ENCODE results near the gene OSCAR.
"Not testable (repeated sequence)": the region's sequence is repeated elsewhere in the genome, so short reads cannot be mapped to it uniquely, and the experiment has no call there.

OSCAR gene

GRCh38 chr19:54127688-54128440 lies 27.3 kb upstream of the OSCAR start:
- no peak overlapping the region for H3K4me3 ChIP-seq (ENCODE audit: low read length)
- no peak for DNase-seq (ENCODE audit: low read depth, low spot score)

- H3K4me3 ChIP-seq (ENCODE audit: low read length) = no peak overlapping the region
- DNase-seq (ENCODE audit: low read depth, low spot score) = no peak
Observed at GRCh38 chr19:54125713-54126112, 25.1 kb upstream of the OSCAR start.

- no peak for DNase-seq (ENCODE audit: low read depth, low spot score)
- no peak overlapping the region for H3K4me3 ChIP-seq (ENCODE audit: low read length)
Observed at GRCh38 chr19:54124393-54124792, 23.8 kb upstream of the OSCAR start.

- no peak for DNase-seq (ENCODE audit: low read depth, low spot score)
- no peak overlapping the region for H3K4me3 ChIP-seq (ENCODE audit: low read length)
Observed at GRCh38 chr19:54123682-54124081, 23.1 kb upstream of the OSCAR start.

- DNase-seq (ENCODE audit: low read depth, low spot score) = no peak
- no peak overlapping the region for H3K4me3 ChIP-seq (ENCODE audit: low read length)
Observed at GRCh38 chr19:54121259-54121658, 20.7 kb upstream of the OSCAR start.

- DNase-seq (ENCODE audit: low read depth, low spot score) = peak; percentile 98
- peak within 1 kb of the TSS; percentile 100 for H3K4me3 ChIP-seq (ENCODE audit: low read length)
Observed at GRCh38 chr19:54115109-54116063, 14.8 kb upstream of the OSCAR start, which contains the start of the genes PRPF31 and TFPT. TSS of gene PRPF31 (plus strand) at chr19:54115754. CDS start at chr19:54118279, 2,525 bp downstream. TSS of gene TFPT (minus strand) at chr19:54115657. CDS start at chr19:54115269, 388 bp downstream.

GRCh38 chr19:54114340-54115108 lies 13.9 kb upstream of the OSCAR start:
- DNase-seq (ENCODE audit: low read depth, low spot score) = peak; percentile 74

GRCh38 chr19:54109651-54110050 lies 9.0 kb upstream of the OSCAR start:
- DNase-seq (ENCODE audit: low read depth, low spot score) = no peak

More at GRCh38 chr19:54114340-54115108, 13.9 kb upstream of the OSCAR start:
- peak overlapping the region; percentile 100 for H3K4me3 ChIP-seq (ENCODE audit: low read length)

GRCh38 chr19:54108496-54108895 lies 7.9 kb upstream of the OSCAR start:
- no peak for DNase-seq (ENCODE audit: low read depth, low spot score)
- H3K4me3 ChIP-seq (ENCODE audit: low read length) = no peak overlapping the region

More at GRCh38 chr19:54109651-54110050, 9.0 kb upstream of the OSCAR start:
- no peak overlapping the region for H3K4me3 ChIP-seq (ENCODE audit: low read length)

- no peak for DNase-seq (ENCODE audit: low read depth, low spot score)
- H3K4me3 ChIP-seq (ENCODE audit: low read length) = no peak overlapping the region
Observed at GRCh38 chr19:54107876-54108490, 7.4 kb upstream of the OSCAR start.

- no peak overlapping the region for H3K4me3 ChIP-seq (ENCODE audit: low read length)
- no peak for DNase-seq (ENCODE audit: low read depth, low spot score)
Observed at GRCh38 chr19:54106716-54107115, 6.1 kb upstream of the OSCAR start.

GRCh38 chr19:54105796-54106195 lies 5.2 kb upstream of the OSCAR start:
- DNase-seq (ENCODE audit: low read depth, low spot score) = no peak
- no peak overlapping the region for H3K4me3 ChIP-seq (ENCODE audit: low read length)

- no peak for DNase-seq (ENCODE audit: low read depth, low spot score)
Observed at GRCh38 chr19:54104998-54105715, 4.6 kb upstream of the OSCAR start.

GRCh38 chr19:54102421-54103169 lies 2.0 kb upstream of the OSCAR start, which contains the start of gene NDUFA3:
TSS of gene NDUFA3 (plus strand) at chr19:54102855. CDS start at chr19:54102879, 24 bp downstream.
- peak; percentile 98 for DNase-seq (ENCODE audit: low read depth, low spot score)

More at GRCh38 chr19:54104998-54105715, 4.6 kb upstream of the OSCAR start:
- H3K4me3 ChIP-seq (ENCODE audit: low read length) = no peak overlapping the region

GRCh38 chr19:54099903-54100255 lies 724 bp downstream of the OSCAR start:
- DNase-seq (ENCODE audit: low read depth, low spot score); H3K4me3 ChIP-seq (ENCODE audit: low read length): not testable (repeated sequence)

More at GRCh38 chr19:54102421-54103169, 2.0 kb upstream of the OSCAR start, which contains the start of gene NDUFA3:
- peak within 1 kb of the TSS; percentile 96 for H3K4me3 ChIP-seq (ENCODE audit: low read length)

- DNase-seq (ENCODE audit: low read depth, low spot score) = no peak
- no peak overlapping the region for H3K4me3 ChIP-seq (ENCODE audit: low read length)
Observed at GRCh38 chr19:54099190-54099902, 1.3 kb downstream of the OSCAR start.
